Bladder microvascular endothelial cell (primary cell): ENCODE data around the gene MRAP. TPM values are rescaled to one million over a fixed set of nuclear protein-coding genes. Genes with fewer than 3 reads are reported as not detected.

Experiments
- total RNA-seq: library from RNA; depleted of rRNA; stranded (reverse); fragments of >200 nt; gene quantifications from 2 replicates; pipeline ENCODE4 v1.2.3, GENCODE V29; 2014

The MRAP gene
- total RNA-seq, result not detected in 2 replicates

DNA sequence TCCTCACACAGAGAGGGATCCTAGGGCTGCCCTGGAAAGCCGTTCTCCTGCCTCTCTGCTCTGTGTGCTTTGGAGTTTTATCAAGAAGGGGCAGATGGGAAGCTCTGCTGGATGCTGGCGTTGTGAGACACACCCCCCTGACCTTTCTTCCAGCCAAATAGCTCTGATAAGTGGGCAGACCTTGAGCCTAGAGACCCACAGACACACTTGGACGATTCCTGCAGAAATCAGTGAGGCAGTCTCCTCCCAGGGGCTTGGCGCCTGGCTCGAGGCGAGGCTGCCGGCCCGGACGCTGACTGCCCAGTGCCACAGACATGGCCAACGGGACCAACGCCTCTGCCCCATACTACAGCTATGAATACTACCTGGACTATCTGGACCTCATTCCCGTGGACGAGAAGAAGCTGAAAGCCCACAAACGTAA, at the start of gene MRAP:
MRAP (plus strand) TSS at position 198 of the 424 bp plus-strand sequence; CDS start at position 315, 117 bp downstream.

GRCh38 chr21:32278518-32279376, 19.9 kb upstream of the MRAP start, which contains the start of gene MIS18A:
Gene MIS18A, minus strand, starts transcription at chr21:32279049. Its CDS starts 35 bp downstream, at chr21:32279014.

Other genes starting within 250 kb of the MRAP start
- 10.8 and 11.3 TPM in 2 replicates for gene MIS18A, start 19.8 kb upstream of the MRAP start, total RNA-seq
- gene URB1, start 94.2 kb downstream of the MRAP start, total RNA-seq, result 9.7 and 36.3 TPM in 2 replicates
- 13.1 and 33.5 TPM in 2 replicates for gene EVA1C, start 113.9 kb downstream of the MRAP start, total RNA-seq